Prostate gland (tissue), 2 donors: Measurements from ENCODE around the gene TTC33.

Experiments
- POLR2A ChIP-seq: fragments of 450-650 bp; IDR thresholded peaks from one replicate; pipeline ENCODE4 v1.6.1; 2016; ENCODE audit warnings: antibody characterized with exemption, mild to moderate bottlenecking
- POLR2AphosphoS5 ChIP-seq: sonication (generic); formaldehyde crosslinking; IDR thresholded peaks from one replicate; pipeline ENCODE4 v1.6.1; 2017; ENCODE audit warnings: antibody characterized with exemption
- TF ChIP-seq, protein P1 (sequence below), 4 experiments: fragments of 200-600 bp in 2 of 4; fragments of 450-650 bp in 2 of 4; sonication (generic) in 2 of 4; IDR thresholded peaks; 1 replicate in 3 of 4; 2 replicates in 1 of 4; pipeline ENCODE4 v1.5.1; 2016 to 2019; ENCODE audit warnings: antibody characterized with exemption in 4 of 4, mild to moderate bottlenecking in 2 of 4, moderate library complexity in 2 of 4

DNA sequence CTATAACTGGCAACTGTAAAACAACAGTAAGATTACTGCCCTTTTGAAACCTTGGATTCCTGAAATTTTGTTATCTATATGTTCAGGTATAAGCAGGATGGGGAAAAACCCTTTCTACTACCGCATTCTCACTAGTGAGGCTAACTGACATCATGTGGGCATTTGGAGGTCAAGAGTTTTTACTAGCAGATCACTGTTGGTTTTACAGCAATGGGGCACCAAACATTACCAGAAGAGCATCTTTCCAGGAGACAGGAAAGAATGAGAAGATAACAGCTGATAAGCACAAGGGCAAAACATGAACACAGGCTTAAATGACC is 20.9 kb upstream of the TTC33 start:
- TF ChIP-seq, protein P1, sequence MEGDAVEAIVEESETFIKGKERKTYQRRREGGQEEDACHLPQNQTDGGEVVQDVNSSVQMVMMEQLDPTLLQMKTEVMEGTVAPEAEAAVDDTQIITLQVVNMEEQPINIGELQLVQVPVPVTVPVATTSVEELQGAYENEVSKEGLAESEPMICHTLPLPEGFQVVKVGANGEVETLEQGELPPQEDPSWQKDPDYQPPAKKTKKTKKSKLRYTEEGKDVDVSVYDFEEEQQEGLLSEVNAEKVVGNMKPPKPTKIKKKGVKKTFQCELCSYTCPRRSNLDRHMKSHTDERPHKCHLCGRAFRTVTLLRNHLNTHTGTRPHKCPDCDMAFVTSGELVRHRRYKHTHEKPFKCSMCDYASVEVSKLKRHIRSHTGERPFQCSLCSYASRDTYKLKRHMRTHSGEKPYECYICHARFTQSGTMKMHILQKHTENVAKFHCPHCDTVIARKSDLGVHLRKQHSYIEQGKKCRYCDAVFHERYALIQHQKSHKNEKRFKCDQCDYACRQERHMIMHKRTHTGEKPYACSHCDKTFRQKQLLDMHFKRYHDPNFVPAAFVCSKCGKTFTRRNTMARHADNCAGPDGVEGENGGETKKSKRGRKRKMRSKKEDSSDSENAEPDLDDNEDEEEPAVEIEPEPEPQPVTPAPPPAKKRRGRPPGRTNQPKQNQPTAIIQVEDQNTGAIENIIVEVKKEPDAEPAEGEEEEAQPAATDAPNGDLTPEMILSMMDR (IDR thresholded peaks at IDR 0.05): no peak
- TF ChIP-seq POLR2A (no peak), POLR2AphosphoS5 (no peak)
